B cell (primary cell): ENCODE results near the gene DCHS2. TPM values are rescaled to one million over a fixed set of nuclear protein-coding genes. Genes with fewer than 3 reads are reported as not detected.

ENCODE experiments used
- ATAC-seq: fragments of 200-7000 bp; cut with Tn5 transposase; one replicate; pipeline ENCODE4 v1.10.0; 2021; ENCODE audit warnings: low read depth, mild to moderate bottlenecking, moderate number of reproducible peaks, moderate library complexity
- CTCF ChIA-PET: fragments of 350-600 bp; sonication (Branson Sonifier 250); formaldehyde crosslinking; loops from one replicate; lab custom pipeline; 2021; ENCODE audit warnings: antibody characterized with exemption, inconsistent platforms; lab: Charles Lee
- POLR2A ChIA-PET: fragments of 350-600 bp; sonication (Branson Sonifier 250); formaldehyde crosslinking; loops from one replicate; lab custom pipeline; 2021; ENCODE audit warnings: antibody characterized with exemption; lab: Charles Lee
- DNase-seq: peaks from one replicate; pipeline ENCODE4 v3.0.0; 2013
- H2AFZ ChIP-seq: 2 replicates; pipeline ENCODE4 v1.6.1; 2012; ENCODE audit warnings: mild to moderate bottlenecking, low read depth, low read length; ENCODE audit not compliant: insufficient read depth, poor library complexity, severe bottlenecking
- H3K27ac ChIP-seq, 2 donors: 1 replicate in 1 of 2; 2 replicates in 1 of 2; pipeline ENCODE4 v1.5.1; 2012 to 2013; ENCODE audit warnings: low read length in 2 of 2, mild to moderate bottlenecking in 2 of 2, moderate library complexity in 1 of 2
- H3K27me3 ChIP-seq, 4 experiments: fragments of 200-600 bp in 1 of 4; sonication (generic) in 1 of 4; replicated peaks in 1 of 4; 1 replicate in 2 of 4; 2 replicates in 2 of 4; pipeline versions ENCODE4 v1.6.1 to v1.7.0; 2013 to 2016; ENCODE audit warnings: low read length in 3 of 4, mild to moderate bottlenecking in 2 of 4, mixed read lengths in 1 of 4, moderate library complexity in 1 of 4; ENCODE audit not compliant: insufficient read depth in 4 of 4, control insufficient read depth in 3 of 4; ENCODE audit errors: control extremely low read depth in 1 of 4
- H3K36me3 ChIP-seq, 2 experiments: replicated peaks in 1 of 2; 1 replicate in 1 of 2; 2 replicates in 1 of 2; pipeline versions ENCODE4 v1.6.1 to v1.7.1; 2013; ENCODE audit warnings: low read length in 1 of 2; ENCODE audit not compliant: insufficient read depth in 2 of 2, control insufficient read depth in 1 of 2; ENCODE audit errors: control extremely low read depth in 1 of 2, extremely low read depth in 1 of 2
- H3K4me1 ChIP-seq, 2 donors: fragments of 200-600 bp in 1 of 2; sonication (generic) in 1 of 2; 1 replicate in 1 of 2; 2 replicates in 1 of 2; pipeline versions ENCODE4 v1.5.1 to v1.6.1; 2013 to 2017; ENCODE audit warnings: low read length in 2 of 2; ENCODE audit not compliant: control insufficient read depth in 2 of 2, insufficient read depth in 2 of 2
- H3K4me2 ChIP-seq: replicated peaks from 2 replicates; pipeline ENCODE3; 2012; ENCODE audit warnings: mild to moderate bottlenecking, low read depth, low read length; ENCODE audit not compliant: poor library complexity, severe bottlenecking
- H3K4me3 ChIP-seq, 5 experiments: fragments of 200-600 bp in 1 of 5; sonication (generic) in 1 of 5; 1 replicate in 3 of 5; 2 replicates in 2 of 5; pipeline versions ENCODE4 v1.5.1 to v1.7.0; 2011 to 2016; ENCODE audit warnings: low read length in 4 of 5, mild to moderate bottlenecking in 4 of 5, low read depth in 2 of 5, control low read depth in 1 of 5, moderate library complexity in 1 of 5; ENCODE audit not compliant: insufficient read depth in 1 of 5; ENCODE audit errors: control extremely low read depth in 1 of 5, extremely low read depth in 1 of 5
- H3K79me2 ChIP-seq: fragments of 200-600 bp; sonication (generic); one replicate; pipeline ENCODE4 v1.6.0; 2016; ENCODE audit warnings: low read length; ENCODE audit not compliant: control insufficient read depth, insufficient read depth
- H3K9ac ChIP-seq: fragments of 200-600 bp; sonication (generic); 2 replicates; pipeline ENCODE4 v1.6.1; 2017; ENCODE audit warnings: mild to moderate bottlenecking, low read length, moderate library complexity
- H3K9me3 ChIP-seq, 3 donors: one replicate each; pipeline versions ENCODE4 v1.6.1 to v1.7.1; 2013; ENCODE audit warnings: low read length in 2 of 3; ENCODE audit not compliant: control insufficient read depth in 2 of 3, insufficient read depth in 1 of 3; ENCODE audit errors: control extremely low read depth in 1 of 3
- H4K20me1 ChIP-seq: 2 replicates; pipeline ENCODE4 v1.6.0; 2012; ENCODE audit warnings: mild to moderate bottlenecking, low read length; ENCODE audit not compliant: insufficient read depth, control insufficient read depth, poor library complexity, severe bottlenecking
- H3K27ac Mint-ChIP-seq: one replicate; pipeline ENCODE4 v1.8.0; 2021; ENCODE audit warnings: mixed read lengths
- H3K27me3 Mint-ChIP-seq: one replicate; pipeline ENCODE4 v1.8.0; 2021; ENCODE audit warnings: mixed read lengths
- H3K4me1 Mint-ChIP-seq: one replicate; pipeline ENCODE4 v1.8.0; 2021; ENCODE audit warnings: mixed read lengths
- H3K4me3 Mint-ChIP-seq: one replicate; pipeline ENCODE4 v1.8.0; 2021; ENCODE audit warnings: mixed read lengths
- H3K9me3 Mint-ChIP-seq: one replicate; pipeline ENCODE4 v1.8.0; 2022; ENCODE audit warnings: mixed read lengths; ENCODE audit not compliant: insufficient read depth
- EZH2 ChIP-seq: IDR thresholded peaks from 2 replicates; pipeline ENCODE4 v1.6.1; 2012; ENCODE audit warnings: borderline replicate concordance, low read depth, mild to moderate bottlenecking, moderate library complexity, low read length; ENCODE audit not compliant: insufficient read depth, poor library complexity, severe bottlenecking
- WGBS: methylation state at CpG from one replicate; pipeline ENCODE4 v1.1.5; 2013; ENCODE audit warnings: missing lambda C conversion rate; ENCODE audit not compliant: insufficient coverage; 5-methylcytosine and 5-hydroxymethylcytosine counted together
- intact Hi-C: fragments of 100-400 bp; cut with micrococcal nuclease; formaldehyde crosslinking; loops from one replicate; pipeline ENCODE4 v1.10.0; 2022
- polyA plus RNA-seq: library from polyadenylated mRNA; depleted of rRNA; stranded (reverse); fragments of >200 nt; gene quantifications from 2 replicates; pipeline ENCODE4 v1.2.3, GENCODE V29; 2012
- total RNA-seq, 2 donors: library from RNA; stranded (reverse); fragments of 120-200 nt in 1 of 2; gene quantifications; 1 replicate in 1 of 2; 2 replicates in 1 of 2; pipeline versions ENCODE4 v1.2.3 to v1.2.4, GENCODE V29; 2013 to 2022
- TF ChIP-seq, protein P1 (sequence below): fragments of 200-600 bp; IDR thresholded peaks from one replicate; pipeline ENCODE4 v1.8.0; 2022; ENCODE audit warnings: antibody characterized with exemption, mild to moderate bottlenecking

DCHS2 gene
- total and polyA plus RNA-seq, 2 donors (not counting 1 experiment from before 2014, with no cell fraction given) = 0.02 to 0.06 TPM

DNA sequence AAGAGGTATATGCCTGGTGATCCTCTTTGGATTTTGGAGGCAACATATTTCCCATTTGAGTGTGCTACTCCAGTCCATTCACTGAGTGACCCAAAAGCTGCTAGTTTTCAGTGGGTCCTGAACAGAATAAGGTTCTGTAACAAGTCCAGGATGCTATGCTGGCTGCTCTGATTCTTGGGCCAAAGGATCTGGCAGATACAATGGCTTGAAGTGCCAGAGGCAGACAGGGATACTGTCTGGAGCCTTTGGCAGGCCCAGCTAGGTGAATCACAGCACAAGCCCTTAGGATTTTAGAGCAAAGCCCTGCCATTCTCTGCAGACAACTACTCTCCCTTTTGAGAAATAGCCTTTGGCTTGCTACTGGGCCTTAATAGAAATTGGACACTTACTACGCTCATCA, 40.6 kb downstream of the DCHS2 start:
- Histone ChIP-seq H3K36me3 (no peaks in the 10 kb centered on the region), H2AFZ (no peak overlapping the region), H3K4me2 (no peak overlapping the region), H3K79me2 (no peaks in the 10 kb centered on the region), H3K9ac (no peak overlapping the region), H3K27me3 (peaks cover 0 to 5% (median 0%) of the 10 kb centered on the region in 4 experiments), H3K4me3 (no peak overlapping the region), H3K9me3 (peaks cover 0 to 4% (median 3%) of the 10 kb centered on the region in 3 donors), H3K27ac (no peak overlapping the region), H4K20me1 (no peaks in the 10 kb centered on the region), H3K4me1 (no peaks in the 10 kb centered on the region)
- WGBS = no CpG with 5 or more reads among the region's 1 CpG
- peaks cover 2% of the 10 kb centered on the region for H3K9me3 Mint-ChIP-seq
- H3K27me3 Mint-ChIP-seq = peaks cover 20% of the 10 kb centered on the region
- no peak overlapping the region for H3K27ac Mint-ChIP-seq
- no peak for ATAC-seq
- TF ChIP-seq, protein P1, sequence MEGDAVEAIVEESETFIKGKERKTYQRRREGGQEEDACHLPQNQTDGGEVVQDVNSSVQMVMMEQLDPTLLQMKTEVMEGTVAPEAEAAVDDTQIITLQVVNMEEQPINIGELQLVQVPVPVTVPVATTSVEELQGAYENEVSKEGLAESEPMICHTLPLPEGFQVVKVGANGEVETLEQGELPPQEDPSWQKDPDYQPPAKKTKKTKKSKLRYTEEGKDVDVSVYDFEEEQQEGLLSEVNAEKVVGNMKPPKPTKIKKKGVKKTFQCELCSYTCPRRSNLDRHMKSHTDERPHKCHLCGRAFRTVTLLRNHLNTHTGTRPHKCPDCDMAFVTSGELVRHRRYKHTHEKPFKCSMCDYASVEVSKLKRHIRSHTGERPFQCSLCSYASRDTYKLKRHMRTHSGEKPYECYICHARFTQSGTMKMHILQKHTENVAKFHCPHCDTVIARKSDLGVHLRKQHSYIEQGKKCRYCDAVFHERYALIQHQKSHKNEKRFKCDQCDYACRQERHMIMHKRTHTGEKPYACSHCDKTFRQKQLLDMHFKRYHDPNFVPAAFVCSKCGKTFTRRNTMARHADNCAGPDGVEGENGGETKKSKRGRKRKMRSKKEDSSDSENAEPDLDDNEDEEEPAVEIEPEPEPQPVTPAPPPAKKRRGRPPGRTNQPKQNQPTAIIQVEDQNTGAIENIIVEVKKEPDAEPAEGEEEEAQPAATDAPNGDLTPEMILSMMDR = no peak
- TF ChIP-seq EZH2 = no peak
- no peak for DNase-seq
- POLR2A ChIA-PET = no interaction called here
- no peak overlapping the region for H3K4me3 Mint-ChIP-seq
- intact Hi-C loops = no loop called here
- no peaks in the 10 kb centered on the region for H3K4me1 Mint-ChIP-seq
- CTCF ChIA-PET = no interaction called here

DNA sequence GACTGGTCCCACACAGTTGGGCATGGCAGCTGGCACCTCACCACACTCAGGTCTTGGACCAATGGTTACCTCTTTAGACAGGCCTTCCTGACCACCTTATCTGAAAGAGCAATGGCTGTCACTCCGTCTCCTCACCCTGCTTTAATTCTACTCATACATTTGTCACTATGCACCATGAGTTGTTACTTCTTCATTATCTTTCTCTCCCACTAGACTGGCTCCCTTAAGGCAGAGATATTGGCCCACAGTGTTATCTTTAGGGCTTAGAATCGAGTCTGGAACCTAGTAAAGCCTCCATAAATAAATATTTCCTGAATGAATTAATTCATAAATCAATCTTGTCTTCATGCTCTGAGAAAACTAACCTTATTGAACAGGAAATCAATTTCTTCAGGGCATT, 46.6 kb downstream of the DCHS2 start:
- Mint-ChIP-seq H3K4me3 (no peak overlapping the region), H3K4me1 (no peaks in the 10 kb centered on the region), H3K27ac (no peak overlapping the region), H3K27me3 (peaks cover 14% of the 10 kb centered on the region), H3K9me3 (no peaks in the 10 kb centered on the region)
- ATAC-seq = no peak
- Histone ChIP-seq H3K4me1 (no peaks in the 10 kb centered on the region), H3K9ac (no peak overlapping the region), H3K27me3 (peaks cover 0 to 1% (median 0%) of the 10 kb centered on the region in 4 experiments), H2AFZ (no peak overlapping the region), H3K36me3 (no peaks in the 10 kb centered on the region), H4K20me1 (no peaks in the 10 kb centered on the region), H3K79me2 (no peaks in the 10 kb centered on the region), H3K9me3 (no peaks in the 10 kb centered on the region), H3K4me3 (no peak overlapping the region), H3K27ac (no peak overlapping the region), H3K4me2 (no peak overlapping the region)
- DNase-seq = no peak
- ChIA-PET POLR2A (no interaction called here), CTCF (no interaction called here)
- no peak for TF ChIP-seq EZH2
- TF ChIP-seq, protein P1 = no peak
- intact Hi-C loops = no loop called here
- WGBS = 79% methylated on average over 1 of the region's 2 CpGs
